TTC549 (cell line): ENCODE results near the gene FILIP1.
A peak's percentile ranks its signal among the peaks of the same experiment; 100 is the strongest.

Experiments
- FAIRE-seq: peaks from 2 replicates; lab custom pipeline; 2012; peaks lifted over from hg19 to GRCh38; lab: Jason Lieb, UNC

The FILIP1 gene, protein sequence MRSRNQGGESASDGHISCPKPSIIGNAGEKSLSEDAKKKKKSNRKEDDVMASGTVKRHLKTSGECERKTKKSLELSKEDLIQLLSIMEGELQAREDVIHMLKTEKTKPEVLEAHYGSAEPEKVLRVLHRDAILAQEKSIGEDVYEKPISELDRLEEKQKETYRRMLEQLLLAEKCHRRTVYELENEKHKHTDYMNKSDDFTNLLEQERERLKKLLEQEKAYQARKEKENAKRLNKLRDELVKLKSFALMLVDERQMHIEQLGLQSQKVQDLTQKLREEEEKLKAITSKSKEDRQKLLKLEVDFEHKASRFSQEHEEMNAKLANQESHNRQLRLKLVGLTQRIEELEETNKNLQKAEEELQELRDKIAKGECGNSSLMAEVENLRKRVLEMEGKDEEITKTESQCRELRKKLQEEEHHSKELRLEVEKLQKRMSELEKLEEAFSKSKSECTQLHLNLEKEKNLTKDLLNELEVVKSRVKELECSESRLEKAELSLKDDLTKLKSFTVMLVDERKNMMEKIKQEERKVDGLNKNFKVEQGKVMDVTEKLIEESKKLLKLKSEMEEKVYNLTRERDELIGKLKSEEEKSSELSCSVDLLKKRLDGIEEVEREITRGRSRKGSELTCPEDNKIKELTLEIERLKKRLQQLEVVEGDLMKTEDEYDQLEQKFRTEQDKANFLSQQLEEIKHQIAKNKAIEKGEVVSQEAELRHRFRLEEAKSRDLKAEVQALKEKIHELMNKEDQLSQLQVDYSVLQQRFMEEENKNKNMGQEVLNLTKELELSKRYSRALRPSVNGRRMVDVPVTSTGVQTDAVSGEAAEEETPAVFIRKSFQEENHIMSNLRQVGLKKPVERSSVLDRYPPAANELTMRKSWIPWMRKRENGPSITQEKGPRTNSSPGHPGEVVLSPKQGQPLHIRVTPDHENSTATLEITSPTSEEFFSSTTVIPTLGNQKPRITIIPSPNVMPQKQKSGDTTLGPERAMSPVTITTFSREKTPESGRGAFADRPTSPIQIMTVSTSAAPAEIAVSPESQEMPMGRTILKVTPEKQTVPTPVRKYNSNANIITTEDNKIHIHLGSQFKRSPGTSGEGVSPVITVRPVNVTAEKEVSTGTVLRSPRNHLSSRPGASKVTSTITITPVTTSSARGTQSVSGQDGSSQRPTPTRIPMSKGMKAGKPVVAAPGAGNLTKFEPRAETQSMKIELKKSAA (N-terminal part only)

DNA sequence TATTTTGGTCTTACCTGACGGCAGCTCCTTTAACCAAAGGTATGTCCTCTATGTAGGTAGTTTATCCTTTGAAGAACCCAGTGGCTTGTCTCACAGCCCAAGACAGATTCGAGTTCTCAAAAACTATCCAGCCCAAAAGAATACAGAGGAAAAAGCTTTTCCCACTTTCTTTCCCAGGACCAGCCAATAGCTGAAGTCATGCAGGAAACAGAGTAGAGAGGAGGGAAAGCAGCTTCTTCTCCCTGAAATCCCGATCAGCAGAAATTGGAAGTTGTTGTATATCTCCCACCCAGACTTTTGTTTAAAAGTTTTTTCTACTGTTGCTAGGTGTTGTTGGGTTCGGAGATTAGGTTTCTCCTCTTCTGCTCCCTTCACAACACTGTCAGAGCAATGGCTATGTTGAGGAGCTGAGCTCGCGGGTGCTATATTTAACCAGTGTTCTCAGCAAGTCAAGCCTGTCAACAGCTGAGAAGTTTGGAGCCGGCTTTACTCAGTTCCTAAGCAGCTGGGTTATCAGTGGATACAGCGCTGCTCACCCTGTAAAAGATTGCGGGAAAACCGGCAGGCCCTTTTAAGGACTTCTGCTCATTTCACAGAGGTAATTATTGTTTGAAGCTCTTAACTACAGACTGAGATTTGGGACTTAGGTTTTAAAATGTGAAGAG, at the start of gene FILIP1:
Gene FILIP1 (minus strand): TSS at position 401 of the 665 bp plus-strand sequence. CDS start 78,828 bp downstream, outside the sequence.
- no peak for FAIRE-seq

DNA sequence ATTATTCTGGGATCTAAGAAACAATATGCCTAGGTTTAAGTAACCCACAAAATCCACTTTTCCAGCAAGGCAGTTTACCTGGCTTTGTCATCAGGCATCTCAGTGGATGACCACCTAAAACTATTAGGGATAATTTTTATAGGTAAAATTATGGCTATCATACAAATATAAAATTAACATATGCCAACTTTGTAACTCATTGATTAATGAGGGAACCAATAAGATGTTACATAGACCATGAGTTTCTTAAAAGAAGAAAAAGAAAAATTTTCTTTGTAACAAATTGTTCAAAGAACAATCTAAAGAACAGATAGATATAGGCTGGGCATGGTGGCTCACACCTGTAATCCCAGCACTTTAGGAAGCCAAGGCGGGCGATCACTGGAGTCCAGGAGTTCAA, 49.7 kb upstream of the FILIP1 start:
- no peak for FAIRE-seq

DNA sequence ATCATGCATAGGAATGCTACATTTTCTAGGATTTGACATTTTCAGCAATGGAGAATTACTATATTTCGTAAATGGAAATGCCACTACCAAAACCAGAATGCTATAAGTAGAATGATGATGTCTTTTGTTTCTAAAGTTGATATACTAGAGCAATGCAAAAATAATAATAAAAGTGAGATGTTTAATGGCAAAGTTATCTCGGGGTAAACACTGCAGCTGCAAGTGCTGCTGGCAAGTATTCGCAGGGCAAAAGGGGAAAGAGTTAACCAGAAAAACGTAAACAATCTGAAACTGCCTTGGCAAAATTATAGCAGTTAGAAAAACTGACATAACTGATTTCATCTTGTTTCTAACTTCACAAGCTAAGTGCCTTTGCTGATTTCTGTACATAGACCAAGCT, 45.5 kb upstream of the FILIP1 start:
- no peak for FAIRE-seq

DNA sequence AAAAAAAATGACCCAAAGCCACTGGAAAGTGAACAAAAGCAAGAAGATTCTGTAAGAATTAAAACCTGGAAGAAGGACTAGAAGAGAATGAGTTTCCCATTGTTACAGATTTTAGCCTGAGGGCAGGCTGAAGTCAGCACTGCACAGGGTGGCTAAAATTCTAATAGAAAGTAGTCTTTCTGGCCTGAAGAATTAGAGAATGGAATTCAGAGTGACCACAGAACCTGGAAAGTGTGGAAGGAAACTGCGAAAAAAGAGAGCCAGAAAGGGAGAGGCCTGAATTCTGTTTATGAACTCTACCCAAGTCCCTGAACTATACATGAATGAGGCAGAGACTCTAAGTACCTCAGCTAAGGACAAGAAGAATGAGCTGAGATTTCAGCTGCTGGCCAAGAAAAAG, 38.9 kb upstream of the FILIP1 start:
- FAIRE-seq, result no peak

DNA sequence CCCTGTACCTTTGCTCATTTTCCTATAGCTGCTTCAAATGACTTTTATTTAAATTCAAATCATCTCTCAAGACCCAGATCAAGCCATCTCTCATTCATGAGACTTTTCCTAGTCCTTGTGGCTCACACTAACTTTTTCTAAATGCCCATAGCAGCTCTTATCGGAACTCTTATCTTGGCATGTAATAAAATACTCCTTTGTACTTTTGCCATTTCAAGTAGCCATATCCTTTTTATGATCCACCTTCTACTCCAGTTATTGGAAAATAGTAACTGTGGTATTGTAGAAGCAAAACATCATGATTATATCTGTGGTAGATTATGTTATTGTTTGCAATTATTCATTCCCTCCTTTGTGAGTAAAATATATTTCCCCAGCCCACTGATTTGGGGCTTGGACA, 37.6 kb upstream of the FILIP1 start:
- FAIRE-seq, result no peak

DNA sequence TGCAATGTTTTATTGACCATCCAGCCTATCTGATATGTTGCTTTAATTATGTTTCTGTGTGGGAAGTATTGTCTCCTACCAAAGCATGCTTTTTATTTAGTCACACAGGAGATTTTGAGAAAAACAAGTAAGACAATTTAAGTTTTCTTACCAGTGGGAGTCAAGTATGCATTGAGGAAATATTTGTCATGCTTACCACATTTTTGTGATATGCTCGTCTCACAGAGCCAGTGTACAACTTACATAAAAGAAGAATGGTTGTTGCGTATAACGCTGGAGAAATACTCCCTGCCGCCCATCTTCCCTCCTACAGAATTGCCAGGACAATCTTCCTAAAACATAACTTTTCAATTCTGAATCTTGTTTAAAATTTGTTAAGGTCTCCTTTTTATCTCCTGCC, 37.1 kb upstream of the FILIP1 start:
- FAIRE-seq, result no peak

DNA sequence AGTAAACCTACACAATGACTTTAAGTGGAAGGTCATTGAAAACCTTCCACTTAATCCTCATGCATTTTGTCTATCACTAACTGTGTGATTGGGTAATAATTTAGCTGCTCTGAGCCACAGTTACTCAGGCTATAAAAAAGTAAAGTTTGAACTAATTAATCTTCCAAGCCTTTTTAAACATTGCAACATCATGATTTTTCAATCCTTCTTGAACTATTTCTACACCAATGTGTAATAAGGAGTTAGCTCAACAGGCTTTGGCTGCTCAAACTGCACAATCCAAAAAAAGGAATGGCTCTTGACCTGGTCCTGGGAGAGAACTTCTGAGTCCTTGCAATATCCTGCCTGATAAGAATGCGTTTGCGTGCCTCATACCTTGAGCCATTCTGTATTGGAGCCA, 34.8 kb upstream of the FILIP1 start:
- FAIRE-seq, result no peak

DNA sequence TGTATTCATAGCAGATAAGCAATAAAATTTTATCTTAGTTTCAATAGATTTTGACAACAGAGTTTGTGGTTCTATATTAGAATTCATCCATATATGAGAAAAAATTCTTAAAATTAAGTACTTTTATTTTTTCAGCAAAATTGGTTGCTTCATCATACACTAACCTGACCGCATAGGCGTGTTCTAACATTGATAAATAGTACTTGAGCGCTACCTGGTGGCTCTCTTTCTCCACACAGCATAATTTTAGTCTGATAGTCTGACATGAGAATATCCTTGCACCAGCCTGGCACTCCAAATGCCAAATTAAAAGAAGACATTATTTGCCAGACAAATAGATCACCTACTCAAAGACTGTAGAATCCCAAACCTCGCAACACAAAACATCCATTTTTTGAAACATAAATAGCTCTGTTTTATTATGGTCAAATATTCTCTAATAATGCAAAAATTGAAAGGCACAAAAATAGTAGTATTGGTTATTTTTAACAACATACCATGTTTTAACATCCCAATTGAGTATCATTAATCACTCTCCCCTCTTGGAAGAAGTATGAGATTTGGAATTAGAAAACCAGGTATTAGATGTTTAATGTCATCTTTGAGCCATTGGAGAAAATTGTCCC, 33.0 kb upstream of the FILIP1 start:
- peak; percentile 92 for FAIRE-seq

DNA sequence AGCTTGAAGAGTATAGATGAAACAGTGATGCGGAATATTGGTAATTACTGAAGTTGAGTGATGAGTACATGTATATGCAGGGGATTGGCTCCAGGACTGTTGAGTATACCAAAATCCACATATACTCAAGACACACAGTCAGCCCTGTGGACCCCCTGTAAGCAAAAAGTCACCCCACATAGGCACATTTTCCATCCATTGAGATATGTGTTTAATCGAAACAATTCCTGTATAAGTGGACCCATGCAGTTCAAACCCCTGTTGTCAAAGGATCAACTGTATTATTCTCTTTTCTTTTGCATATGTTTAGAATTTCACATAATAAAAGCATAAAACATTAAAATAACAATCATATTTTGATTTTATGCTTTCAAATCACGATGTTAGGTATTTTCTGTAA, 32.1 kb upstream of the FILIP1 start:
- no peak for FAIRE-seq

DNA sequence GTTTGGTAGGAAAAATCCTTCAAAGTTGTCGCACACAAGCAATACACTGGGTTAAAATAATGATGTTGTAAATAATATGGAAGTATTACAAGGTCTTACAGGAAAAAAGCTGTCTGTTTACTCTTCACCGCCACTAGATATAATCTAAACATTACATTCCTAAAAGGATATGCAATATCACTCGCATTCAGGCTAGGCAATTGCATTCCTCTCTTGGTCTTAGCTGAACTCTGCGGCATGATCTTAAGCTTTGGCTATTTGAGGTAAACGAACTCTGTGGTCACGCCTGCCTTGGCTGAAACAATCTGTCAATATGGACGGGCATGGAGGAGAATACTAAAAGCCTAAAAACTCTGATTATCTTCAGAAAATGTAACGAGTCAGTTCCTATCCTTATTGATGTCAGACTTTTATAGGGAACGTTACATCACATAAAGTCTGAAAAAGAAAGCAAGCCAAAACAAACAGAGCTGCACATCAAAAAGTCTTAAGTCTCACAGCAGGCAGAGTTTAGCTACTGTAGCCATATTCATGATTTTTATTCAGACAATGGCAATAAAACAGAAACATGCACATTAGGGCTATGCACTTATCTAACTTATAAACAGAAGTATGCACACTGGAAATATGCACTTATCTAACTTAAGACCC, 30.8 kb upstream of the FILIP1 start:
- no peak for FAIRE-seq

DNA sequence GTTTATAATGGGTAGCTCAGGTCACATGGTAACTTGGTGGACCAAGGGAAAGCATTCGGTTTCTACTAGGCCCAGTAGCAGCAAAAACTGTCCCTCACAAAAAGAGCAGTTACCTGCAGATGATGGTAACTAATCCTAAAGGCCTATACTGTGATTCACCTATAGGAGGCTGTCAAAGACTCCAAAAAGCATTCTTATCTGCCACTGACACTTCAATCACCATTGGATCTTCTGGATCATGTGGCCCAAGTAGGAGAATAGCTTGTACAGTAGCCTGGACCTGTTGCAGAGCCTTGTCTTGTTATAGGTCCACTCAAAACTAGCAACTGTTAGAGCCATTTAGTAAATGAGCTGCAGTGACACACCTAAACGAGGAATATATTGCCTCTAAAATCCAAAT, 23.2 kb upstream of the FILIP1 start:
- FAIRE-seq, result no peak

DNA sequence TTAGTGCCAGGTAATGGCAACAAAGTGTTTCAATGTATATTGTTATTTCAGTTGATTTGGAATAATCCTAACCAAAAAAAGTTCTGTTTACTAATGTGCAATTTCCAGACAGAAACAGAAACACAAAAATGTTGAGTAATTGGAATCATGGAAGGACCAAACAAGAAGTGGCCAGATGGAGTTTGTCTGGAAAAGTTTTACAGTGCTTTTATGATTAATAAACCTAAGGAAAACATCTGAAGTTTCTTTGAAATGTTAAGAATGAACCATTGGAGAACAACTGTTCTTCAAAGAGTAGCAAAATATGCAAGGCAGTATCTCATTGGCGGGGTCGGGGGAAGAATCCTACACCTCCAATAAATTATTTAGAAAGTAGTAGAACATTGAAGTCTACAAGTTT, 19.0 kb upstream of the FILIP1 start:
- no peak for FAIRE-seq

DNA sequence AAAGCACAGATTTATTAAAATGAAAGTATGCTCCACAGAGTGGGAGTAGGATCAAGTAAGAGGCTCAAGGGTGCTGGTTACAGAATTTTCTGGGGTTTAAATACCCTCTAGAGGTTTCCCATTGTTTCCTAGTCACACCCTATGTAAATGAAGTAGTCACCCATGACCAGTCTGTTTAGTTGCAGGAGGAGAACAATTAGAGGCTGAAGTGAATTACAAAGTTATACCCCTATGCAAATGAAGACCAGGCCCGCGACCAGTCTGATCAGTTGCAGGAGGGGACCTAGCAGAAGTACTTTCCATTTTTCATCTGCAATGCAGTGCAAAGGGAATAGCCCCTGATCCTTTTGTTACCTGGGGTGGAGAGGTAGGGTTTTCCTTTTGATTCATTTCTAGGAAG, 11.8 kb upstream of the FILIP1 start:
- no peak for FAIRE-seq

DNA sequence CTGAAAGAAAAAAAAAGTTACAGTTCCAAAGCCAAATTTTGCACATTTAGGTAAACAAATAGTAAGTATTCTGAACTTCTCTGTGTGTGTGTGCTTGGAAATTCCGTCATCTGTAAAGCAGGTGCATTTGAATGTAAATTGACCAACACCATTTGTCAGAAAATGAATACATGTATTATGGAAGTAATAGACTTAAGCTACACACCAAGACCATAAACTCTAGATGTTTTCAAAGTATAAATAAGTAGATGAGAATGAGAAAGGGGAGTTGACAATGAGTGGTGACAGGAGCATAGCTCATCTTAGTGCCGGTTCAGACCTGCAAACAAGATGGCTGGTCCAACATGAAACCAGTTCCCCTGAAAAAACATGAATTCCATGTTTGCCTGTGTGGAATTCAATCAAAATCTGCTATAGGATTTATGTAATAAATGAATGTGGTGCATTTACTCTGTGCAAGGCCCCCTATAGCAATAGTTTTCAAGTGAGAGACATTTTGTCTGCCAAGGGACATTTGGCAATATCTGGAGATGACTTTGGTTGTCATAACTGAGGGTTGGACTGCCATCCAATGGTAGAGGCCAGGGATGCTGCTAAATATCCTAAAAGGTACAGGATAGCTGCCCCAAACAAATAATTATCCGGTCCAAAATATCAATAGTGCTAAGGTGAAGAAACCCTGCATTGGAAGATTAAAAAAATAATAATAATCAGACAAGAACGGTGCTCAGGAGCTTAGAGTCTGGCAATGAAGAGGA, 11.0 kb upstream of the FILIP1 start:
- FAIRE-seq, result no peak

DNA sequence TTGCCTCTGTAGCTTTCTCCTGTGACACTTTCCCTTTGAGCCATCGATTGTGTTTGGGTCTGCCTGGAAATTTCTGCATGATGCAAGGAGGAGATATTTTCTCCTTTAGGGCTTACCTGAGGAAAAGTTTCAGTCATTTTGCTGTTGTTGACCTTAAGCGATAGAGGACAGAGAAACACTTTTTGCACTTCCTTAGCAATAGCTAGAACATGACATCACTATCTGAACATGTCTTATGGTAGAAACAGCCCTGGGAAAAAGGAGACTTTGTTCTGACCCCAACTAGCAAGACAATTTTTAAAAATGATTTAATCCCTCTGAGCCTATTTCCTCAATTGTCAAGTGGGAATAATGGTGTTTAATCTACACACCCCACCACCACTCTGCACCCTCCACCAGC, 9.7 kb upstream of the FILIP1 start:
- FAIRE-seq, result no peak

DNA sequence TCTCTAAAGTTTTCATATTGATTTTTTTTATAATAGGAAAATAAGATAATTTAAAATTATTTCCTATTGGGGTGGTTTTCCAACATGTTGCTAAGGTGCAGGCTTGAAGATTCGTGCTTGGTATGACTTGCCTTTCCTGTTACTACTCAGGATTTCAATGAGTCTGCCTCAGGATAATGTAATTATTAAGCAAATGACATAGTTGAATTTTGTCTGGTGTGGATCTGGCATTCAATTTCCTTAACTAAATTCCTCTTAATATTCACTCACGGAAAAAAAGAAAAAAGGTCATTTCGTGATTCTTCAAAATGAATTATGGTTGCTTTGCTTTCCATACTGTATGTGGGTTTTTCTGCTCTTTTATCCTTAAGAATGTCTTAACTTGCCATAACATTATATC, 9.3 kb upstream of the FILIP1 start:
- FAIRE-seq, result no peak

DNA sequence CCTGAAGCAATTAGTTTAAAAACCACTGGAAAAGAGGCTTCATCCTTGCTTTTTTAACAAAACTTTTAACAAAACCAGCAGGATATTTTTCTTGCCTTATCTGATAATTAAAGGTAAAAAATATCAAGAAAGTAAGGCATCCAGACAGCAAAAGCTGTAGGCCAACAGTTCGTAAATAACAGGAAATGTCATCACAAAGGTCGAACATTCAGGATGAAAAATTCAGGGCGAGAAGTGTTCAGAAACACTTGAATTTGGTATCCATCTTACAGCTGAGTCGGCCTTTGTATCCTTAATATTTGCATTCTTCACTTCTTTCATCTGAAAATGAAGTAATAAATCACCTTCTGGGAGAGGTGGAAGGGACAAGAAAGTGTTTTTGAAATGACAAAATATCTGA, 8.2 kb upstream of the FILIP1 start:
- no peak for FAIRE-seq

DNA sequence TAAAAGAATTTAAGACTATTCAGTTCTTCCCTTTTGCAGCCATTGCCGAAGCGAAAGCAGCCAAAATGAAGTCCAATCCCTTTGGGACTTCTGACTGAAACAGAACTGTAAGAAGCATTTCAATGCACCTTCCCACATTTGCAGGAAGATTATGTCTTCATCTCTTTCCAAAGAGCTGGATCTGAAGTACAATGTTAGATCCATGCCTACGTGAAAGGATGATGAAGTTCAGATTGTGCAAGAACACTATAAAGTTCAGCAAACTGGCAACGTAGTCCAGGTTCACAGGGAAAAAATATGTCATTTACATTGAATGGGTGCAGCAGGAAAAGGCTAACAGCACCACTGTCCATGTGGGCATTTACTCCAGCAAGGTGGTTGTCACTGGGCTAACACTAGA, 6.0 kb upstream of the FILIP1 start:
- no peak for FAIRE-seq

DNA sequence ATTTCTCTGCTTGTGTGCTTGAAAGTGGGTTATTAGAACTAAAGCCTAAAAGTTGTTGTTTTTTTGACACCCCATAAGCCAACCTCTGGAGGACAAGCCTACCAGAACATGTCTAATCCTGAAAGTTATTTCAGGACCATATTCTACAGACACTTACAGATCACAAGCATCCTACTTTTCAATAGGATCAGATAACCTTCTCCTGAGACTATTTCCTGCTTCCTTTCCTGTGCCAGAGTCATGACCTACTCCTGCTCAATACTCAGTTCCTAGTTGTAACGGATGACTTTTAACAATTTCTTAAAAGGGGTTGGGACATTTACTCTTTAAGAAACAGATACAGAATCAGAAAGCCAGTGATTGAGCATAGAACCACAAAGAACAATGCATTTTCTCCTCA, 5.3 kb upstream of the FILIP1 start:
- FAIRE-seq, result no peak

DNA sequence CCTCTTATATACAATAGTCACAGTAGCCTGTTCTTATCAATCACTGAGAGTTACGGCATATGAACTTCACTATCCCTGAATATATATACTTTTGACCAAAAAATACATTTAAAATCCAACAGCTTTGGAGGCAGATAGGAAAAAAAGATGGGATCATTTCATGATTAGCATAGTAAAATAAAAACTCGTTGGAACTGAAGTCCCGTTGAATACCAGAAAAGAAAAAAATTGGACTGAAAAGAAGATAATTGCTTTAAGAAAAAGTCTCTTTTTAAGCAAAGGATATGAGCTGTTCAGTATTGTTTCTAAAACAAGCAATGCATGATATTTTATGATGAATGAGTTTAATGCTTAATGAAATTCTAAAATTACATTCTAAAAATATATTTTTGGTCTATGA, 4.4 kb upstream of the FILIP1 start:
- no peak for FAIRE-seq

DNA sequence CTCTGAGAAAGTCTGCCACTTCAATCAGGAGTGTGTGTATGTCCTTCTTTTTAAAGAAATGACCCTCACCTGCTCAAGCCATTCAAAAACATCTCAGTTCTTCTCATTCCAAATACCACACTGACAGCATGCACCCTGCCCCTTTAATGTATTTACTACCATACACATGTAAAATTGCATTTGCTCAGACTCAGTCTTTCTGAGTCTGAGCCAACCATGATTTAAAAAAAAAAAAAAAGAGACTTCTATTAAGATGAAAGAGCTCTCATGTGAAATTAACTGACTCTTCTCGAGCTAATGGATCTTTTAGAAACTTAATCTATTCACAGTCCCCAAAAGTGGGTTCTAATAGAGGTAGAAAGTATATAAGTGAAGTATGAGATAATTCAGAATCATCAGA, 1.4 kb upstream of the FILIP1 start:
- no peak for FAIRE-seq
